ENCODE measurements around the gene RLIM.

DNA sequence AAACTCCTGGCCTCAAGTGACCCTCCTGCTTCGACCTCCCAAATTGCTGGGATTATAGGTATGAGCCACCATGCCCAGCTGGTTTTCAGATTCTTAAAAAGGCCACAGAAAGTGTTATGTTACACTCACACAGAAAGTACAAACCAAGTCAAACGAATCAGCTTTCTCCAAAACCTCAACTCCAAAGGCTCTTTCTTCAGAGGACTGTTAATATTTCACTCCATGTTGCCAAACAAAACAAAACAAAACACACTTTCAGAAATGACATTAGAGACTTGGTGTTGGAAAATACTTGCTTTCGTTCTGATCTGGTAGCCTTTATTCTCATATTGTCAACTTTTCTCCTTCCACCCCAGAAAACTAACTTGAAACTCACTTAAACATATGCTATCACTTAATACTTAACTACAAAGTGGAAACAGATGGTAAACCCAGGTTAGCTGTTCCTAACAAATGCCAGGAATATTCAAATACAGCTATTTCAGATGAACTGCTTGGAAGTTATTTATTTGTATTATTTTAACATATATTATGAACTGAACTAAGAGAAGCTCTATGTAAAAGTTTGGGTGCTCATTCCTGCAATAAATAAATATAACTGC lies 34.7 kb downstream of the RLIM start:
- TF ChIP-seq CBFB (CRISPR knock-in tag; IDR thresholded peaks at IDR 0.05) = no peak
- TF ChIP-seq AHR (CRISPR knock-in tag; IDR thresholded peaks at IDR 0.05) = no peak
- no peak for TF ChIP-seq CTCF (CRISPR knock-in tag; IDR thresholded peaks at IDR 0.05)
- no peak for TF ChIP-seq SPEN (CRISPR knock-in tag; IDR thresholded peaks at IDR 0.05; ENCODE audit: low read depth)
- TF ChIP-seq USF2 (IDR thresholded peaks at IDR 0.05; ENCODE audit: low read depth, low read length) = no peak
- TF ChIP-seq USF2 (CRISPR knock-in tag; IDR thresholded peaks at IDR 0.05; ENCODE audit: borderline replicate concordance) = no peak
- TF ChIP-seq ZNF530 (CRISPR knock-in tag; IDR thresholded peaks at IDR 0.05; ENCODE audit: low read depth) = no peak
- TF ChIP-seq, protein P1, sequence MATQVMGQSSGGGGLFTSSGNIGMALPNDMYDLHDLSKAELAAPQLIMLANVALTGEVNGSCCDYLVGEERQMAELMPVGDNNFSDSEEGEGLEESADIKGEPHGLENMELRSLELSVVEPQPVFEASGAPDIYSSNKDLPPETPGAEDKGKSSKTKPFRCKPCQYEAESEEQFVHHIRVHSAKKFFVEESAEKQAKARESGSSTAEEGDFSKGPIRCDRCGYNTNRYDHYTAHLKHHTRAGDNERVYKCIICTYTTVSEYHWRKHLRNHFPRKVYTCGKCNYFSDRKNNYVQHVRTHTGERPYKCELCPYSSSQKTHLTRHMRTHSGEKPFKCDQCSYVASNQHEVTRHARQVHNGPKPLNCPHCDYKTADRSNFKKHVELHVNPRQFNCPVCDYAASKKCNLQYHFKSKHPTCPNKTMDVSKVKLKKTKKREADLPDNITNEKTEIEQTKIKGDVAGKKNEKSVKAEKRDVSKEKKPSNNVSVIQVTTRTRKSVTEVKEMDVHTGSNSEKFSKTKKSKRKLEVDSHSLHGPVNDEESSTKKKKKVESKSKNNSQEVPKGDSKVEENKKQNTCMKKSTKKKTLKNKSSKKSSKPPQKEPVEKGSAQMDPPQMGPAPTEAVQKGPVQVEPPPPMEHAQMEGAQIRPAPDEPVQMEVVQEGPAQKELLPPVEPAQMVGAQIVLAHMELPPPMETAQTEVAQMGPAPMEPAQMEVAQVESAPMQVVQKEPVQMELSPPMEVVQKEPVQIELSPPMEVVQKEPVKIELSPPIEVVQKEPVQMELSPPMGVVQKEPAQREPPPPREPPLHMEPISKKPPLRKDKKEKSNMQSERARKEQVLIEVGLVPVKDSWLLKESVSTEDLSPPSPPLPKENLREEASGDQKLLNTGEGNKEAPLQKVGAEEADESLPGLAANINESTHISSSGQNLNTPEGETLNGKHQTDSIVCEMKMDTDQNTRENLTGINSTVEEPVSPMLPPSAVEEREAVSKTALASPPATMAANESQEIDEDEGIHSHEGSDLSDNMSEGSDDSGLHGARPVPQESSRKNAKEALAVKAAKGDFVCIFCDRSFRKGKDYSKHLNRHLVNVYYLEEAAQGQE (IDR thresholded peaks at IDR 0.05; ENCODE audit: borderline replicate concordance in 1 of 2, low read depth in 1 of 2, low read length in 2 of 2) = no peak

All from HepG2 (cell line).